Sigmoid colon (tissue), 3 donors: Measurements from ENCODE around the gene CNPY1.

ENCODE experiments used
- CTCF ChIP-seq, 4 experiments: fragments of 450-650 bp in 3 of 4; fragments of 200-600 bp in 1 of 4; IDR thresholded peaks; one replicate each; pipeline ENCODE4 v1.5.1; 2016 to 2019; ENCODE audit warnings: antibody characterized with exemption in 4 of 4, mild to moderate bottlenecking in 3 of 4, moderate library complexity in 2 of 4
- POLR2A ChIP-seq, 2 donors: fragments of 450-650 bp; IDR thresholded peaks; one replicate each; pipeline ENCODE4 v1.6.1; 2016; ENCODE audit warnings: antibody characterized with exemption in 2 of 2, mild to moderate bottlenecking in 2 of 2, moderate library complexity in 2 of 2

- TF ChIP-seq POLR2A (IDR thresholded peaks at IDR 0.05) (no peak), CTCF (IDR thresholded peaks at IDR 0.05) (no peak)
These were observed 8.1 kb downstream of the CNPY1 start for GRCh38 chr7:155538293-155538692.
